Calu3 (cell line): ENCODE data around the gene PLXNA4. TPM values are rescaled to one million over a fixed set of nuclear protein-coding genes. Genes with fewer than 3 reads are reported as not detected.

Source experiments
- BruUV-seq: library from RNA; stranded (reverse); fragments of 400-500 nt; replicated peaks from 2 replicates; lab custom pipeline; 2021; lab: Mats Ljungman, UMichigan
- CTCF ChIA-PET: fragments of 300-600 bp; sonication (Branson Sonifier 250); formaldehyde crosslinking; loops from one replicate; lab custom pipeline; 2022; ENCODE audit warnings: antibody characterized with exemption; lab: Charles Lee
- DNase-seq: peaks from one replicate; pipeline ENCODE4 v3.0.0; 2022
- H3K27ac Mint-ChIP-seq: one replicate; pipeline ENCODE4 v1.8.0; 2022; ENCODE audit warnings: mixed read lengths; ENCODE audit not compliant: unreplicated experiment
- H3K27me3 Mint-ChIP-seq: one replicate; pipeline ENCODE4 v1.8.0; 2022; ENCODE audit warnings: mixed read lengths; ENCODE audit not compliant: unreplicated experiment
- H3K36me3 Mint-ChIP-seq: one replicate; pipeline ENCODE4 v1.8.0; 2022; ENCODE audit warnings: mild to moderate bottlenecking, moderate library complexity, mixed read lengths; ENCODE audit not compliant: insufficient read depth, unreplicated experiment
- H3K4me1 Mint-ChIP-seq: one replicate; pipeline ENCODE4 v1.8.0; 2022; ENCODE audit warnings: mild to moderate bottlenecking, low read depth, mixed read lengths; ENCODE audit not compliant: unreplicated experiment
- H3K4me3 Mint-ChIP-seq: one replicate; pipeline ENCODE4 v1.8.0; 2022; ENCODE audit warnings: mild to moderate bottlenecking, low read depth, moderate library complexity, mixed read lengths; ENCODE audit not compliant: unreplicated experiment
- H3K9me3 Mint-ChIP-seq: one replicate; pipeline ENCODE4 v1.8.0; 2022; ENCODE audit warnings: low read depth, mixed read lengths; ENCODE audit not compliant: unreplicated experiment
- intact Hi-C: fragments of 100-400 bp; cut with micrococcal nuclease; formaldehyde crosslinking; loops from one replicate; pipeline ENCODE4 v1.10.0; 2022; ENCODE audit not compliant: unreplicated experiment
- total RNA-seq: library from RNA; stranded (reverse); gene quantifications from 2 replicates; pipeline ENCODE4 v1.2.3, GENCODE V29; 2022
- TF ChIP-seq, protein P1 (sequence below): fragments of 200-600 bp; IDR thresholded peaks from one replicate; pipeline ENCODE4 v1.8.0; 2022; ENCODE audit warnings: antibody characterized with exemption; ENCODE audit not compliant: unreplicated experiment

Gene PLXNA4
- total RNA-seq, 1 experiment from 2014 or later: not detected

DNA sequence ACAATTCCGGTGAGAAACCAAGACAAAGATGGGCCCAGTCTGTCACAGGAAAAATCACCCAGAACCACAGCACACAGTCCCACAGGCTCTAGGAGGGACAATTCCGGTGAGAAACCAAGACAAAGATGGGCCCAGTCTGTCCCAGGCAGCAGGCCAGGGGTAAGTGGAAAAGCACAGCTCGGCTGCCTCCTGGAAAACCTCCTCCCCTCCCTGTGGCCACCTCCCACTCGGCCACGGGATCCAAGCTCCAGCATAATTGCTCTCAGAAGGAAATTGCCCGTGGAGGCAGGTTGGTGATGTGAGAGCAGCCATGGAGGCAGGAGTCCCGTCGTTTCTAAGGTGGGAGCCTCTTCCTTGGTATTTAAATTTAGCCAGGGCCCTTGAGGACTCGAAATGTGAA is 95.7 kb downstream of the PLXNA4 start:
- intact Hi-C loops: no loop called here
- TF ChIP-seq, protein P1, sequence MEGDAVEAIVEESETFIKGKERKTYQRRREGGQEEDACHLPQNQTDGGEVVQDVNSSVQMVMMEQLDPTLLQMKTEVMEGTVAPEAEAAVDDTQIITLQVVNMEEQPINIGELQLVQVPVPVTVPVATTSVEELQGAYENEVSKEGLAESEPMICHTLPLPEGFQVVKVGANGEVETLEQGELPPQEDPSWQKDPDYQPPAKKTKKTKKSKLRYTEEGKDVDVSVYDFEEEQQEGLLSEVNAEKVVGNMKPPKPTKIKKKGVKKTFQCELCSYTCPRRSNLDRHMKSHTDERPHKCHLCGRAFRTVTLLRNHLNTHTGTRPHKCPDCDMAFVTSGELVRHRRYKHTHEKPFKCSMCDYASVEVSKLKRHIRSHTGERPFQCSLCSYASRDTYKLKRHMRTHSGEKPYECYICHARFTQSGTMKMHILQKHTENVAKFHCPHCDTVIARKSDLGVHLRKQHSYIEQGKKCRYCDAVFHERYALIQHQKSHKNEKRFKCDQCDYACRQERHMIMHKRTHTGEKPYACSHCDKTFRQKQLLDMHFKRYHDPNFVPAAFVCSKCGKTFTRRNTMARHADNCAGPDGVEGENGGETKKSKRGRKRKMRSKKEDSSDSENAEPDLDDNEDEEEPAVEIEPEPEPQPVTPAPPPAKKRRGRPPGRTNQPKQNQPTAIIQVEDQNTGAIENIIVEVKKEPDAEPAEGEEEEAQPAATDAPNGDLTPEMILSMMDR: no peak
- CTCF ChIA-PET: no interaction called here
- H3K4me1 Mint-ChIP-seq: no peaks in the 10 kb centered on the region
- H3K36me3 Mint-ChIP-seq: no peaks in the 10 kb centered on the region
- DNase-seq: no peak
- H3K4me3 Mint-ChIP-seq: no peak overlapping the region
- no peaks in the 10 kb centered on the region for H3K9me3 Mint-ChIP-seq
- no peak overlapping the region for H3K27ac Mint-ChIP-seq
- H3K27me3 Mint-ChIP-seq: peaks cover 79% of the 10 kb centered on the region
- BruUV-seq: no TSS peak

DNA sequence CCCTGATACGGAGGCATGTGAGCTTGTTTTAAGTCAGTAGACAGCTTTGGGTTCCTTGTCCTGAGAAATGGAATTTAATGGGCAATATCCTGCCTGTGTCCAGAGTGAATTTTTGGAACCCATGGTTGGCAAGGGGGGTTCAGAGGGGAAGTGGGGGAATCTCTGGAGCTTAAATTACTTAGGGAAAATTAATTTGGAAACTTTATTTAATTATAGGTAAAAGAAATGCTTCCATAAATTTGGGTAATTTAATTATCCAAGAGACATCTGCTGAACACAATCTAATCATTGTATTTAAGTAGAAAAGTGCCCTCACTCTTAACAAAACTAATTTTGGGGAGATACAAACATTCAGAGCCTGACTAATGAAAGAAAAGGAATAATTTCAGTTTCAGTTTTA is 99.7 kb downstream of the PLXNA4 start:
- Mint-ChIP-seq H3K36me3 (no peaks in the 10 kb centered on the region), H3K9me3 (no peaks in the 10 kb centered on the region), H3K4me1 (no peaks in the 10 kb centered on the region), H3K27ac (no peak overlapping the region), H3K27me3 (peaks cover 90% of the 10 kb centered on the region), H3K4me3 (no peak overlapping the region)
- BruUV-seq: no TSS peak
- DNase-seq: no peak
- intact Hi-C loops: no loop called here
- CTCF ChIA-PET: no interaction called here
- TF ChIP-seq, protein P1: no peak

DNA sequence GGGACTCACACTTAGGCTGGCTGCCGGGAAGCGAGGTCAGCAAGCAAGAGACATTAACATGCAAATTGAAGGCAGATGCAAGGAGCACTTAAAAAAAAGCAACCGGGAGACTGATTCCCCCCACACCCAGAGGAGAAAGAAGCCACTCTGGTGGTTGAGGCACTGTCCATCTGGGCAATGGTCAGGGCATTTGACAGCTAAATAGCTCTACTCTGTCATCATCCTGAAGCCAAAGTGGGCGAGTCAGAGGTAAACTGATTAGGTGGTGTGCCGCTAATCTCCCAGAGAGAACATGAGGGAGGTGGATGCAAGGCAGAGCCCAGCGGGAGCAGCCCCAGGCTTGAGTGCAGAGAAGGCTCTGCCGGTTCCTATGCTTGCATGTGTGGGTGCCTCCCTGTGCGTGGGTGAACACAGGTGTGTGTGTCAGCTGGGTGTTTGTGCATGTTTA is 100.6 kb downstream of the PLXNA4 start:
- BruUV-seq: no TSS peak
- TF ChIP-seq, protein P1: no peak

DNA sequence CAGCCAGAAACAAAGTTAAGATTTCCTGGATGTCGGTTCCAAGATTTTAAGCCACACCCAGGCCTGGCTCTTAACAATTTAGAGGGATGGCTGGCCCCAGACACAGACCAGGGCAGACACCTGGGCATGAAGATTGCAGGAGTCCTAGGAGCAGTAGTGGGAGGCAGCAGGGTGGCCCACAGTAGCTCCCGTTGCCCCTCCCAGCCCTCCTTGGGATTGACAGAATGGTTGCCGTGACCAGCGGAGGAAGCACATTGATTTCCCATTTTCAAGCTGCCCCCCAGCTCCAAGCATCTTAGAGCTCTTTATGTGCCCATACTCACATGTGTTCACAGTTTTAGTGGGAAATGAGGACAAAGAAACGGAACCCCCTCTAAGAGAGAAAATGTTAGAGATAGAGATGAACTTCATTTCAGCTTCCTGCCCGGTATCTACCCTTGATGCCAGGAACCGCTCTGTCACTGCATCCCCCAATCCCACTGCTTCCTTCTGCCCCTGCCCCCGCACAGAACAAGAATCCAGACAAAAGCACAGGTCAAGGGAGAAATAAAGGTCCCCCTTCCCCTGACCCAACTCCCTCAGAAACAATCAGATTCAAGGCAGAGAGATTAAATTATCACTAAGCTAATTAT is 101.1 kb downstream of the PLXNA4 start:
- peaks cover 98% of the 10 kb centered on the region for H3K27me3 Mint-ChIP-seq
- intact Hi-C loops: no loop called here
- DNase-seq: no peak
- BruUV-seq: no TSS peak
- CTCF ChIA-PET: no interaction called here
- H3K36me3 Mint-ChIP-seq: no peaks in the 10 kb centered on the region
- no peaks in the 10 kb centered on the region for H3K4me1 Mint-ChIP-seq
- TF ChIP-seq, protein P1: no peak
- no peaks in the 10 kb centered on the region for H3K9me3 Mint-ChIP-seq
- H3K27ac Mint-ChIP-seq: no peak overlapping the region
- H3K4me3 Mint-ChIP-seq: no peak overlapping the region

More for the DNA sequence above, 100.6 kb downstream of the PLXNA4 start:
- intact Hi-C loops: no loop called here
- CTCF ChIA-PET: no interaction called here
- Mint-ChIP-seq H3K9me3 (no peaks in the 10 kb centered on the region), H3K4me1 (no peaks in the 10 kb centered on the region), H3K36me3 (no peaks in the 10 kb centered on the region), H3K27me3 (peaks cover 98% of the 10 kb centered on the region), H3K4me3 (no peak overlapping the region), H3K27ac (no peak overlapping the region)
- no peak for DNase-seq
